IPS DF 19.7 (cell line): ENCODE results near the gene SACS.
"Not testable (repeated sequence)": the region's sequence is repeated elsewhere in the genome, so short reads cannot be mapped to it uniquely, and the experiment has no call there.

Experiments
- DNase-seq: peaks from one replicate; pipeline ENCODE4 v3.0.0-alpha.2; 2013; ENCODE audit warnings: low read depth, low spot score

Gene SACS

DNA sequence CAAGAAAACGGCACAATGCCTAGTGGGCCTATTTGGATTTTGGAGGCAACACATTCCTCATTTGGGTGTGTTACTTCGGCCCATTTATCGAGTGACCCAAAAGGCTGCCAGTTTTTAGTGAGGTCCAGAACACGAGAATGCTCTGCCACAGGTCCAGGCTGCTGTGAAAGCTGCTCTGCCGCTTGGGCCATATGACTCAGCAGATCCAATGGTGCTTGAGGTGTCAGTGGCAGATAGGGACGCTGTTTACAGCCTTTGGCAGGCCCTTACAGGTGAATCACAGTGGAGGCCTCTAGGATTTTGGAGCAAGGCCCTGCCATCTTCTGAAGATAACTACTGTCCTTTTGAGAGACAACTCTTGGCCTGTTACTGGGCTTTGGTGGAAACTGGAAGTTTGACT, 118.7 kb downstream of the SACS start:
- DNase-seq: not testable (repeated sequence)

GRCh38 chr13:23292586-23292985, 140.9 kb downstream of the SACS start:
- no peak for DNase-seq

DNA sequence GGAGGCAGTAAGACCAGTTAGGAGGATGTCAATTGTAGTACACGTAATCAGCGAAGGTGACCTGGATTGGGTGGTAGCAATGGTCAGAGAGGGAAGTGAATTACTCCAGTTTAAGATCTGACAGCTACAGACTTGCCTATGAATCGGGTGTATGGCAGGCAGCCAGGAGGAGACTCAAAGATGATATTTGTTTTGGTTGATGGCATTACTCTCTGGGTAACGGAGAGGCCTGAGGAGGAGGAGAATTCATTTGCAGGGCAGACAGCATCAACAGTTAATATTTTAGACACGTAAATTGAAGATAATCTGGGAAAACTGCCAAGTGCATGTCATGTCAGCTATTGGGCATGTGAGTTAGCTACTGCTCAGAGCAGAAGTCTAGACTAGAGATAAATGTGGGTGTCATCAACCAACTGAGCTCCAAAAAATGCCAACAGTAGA, 143.6 kb downstream of the SACS start:
- DNase-seq: no peak

GRCh38 chr13:23288995-23289394, 144.5 kb downstream of the SACS start:
- DNase-seq: no peak

- DNase-seq: no peak
Measured at GRCh38 chr13:23288564-23288963, 144.9 kb downstream of the SACS start.

- DNase-seq: no peak
Measured at GRCh38 chr13:23279321-23279720, 154.2 kb downstream of the SACS start.
